ENCODE measurements around the gene GDA.
A peak's percentile ranks its signal among the peaks of the same experiment; 100 is the strongest.

The GDA gene

DNA sequence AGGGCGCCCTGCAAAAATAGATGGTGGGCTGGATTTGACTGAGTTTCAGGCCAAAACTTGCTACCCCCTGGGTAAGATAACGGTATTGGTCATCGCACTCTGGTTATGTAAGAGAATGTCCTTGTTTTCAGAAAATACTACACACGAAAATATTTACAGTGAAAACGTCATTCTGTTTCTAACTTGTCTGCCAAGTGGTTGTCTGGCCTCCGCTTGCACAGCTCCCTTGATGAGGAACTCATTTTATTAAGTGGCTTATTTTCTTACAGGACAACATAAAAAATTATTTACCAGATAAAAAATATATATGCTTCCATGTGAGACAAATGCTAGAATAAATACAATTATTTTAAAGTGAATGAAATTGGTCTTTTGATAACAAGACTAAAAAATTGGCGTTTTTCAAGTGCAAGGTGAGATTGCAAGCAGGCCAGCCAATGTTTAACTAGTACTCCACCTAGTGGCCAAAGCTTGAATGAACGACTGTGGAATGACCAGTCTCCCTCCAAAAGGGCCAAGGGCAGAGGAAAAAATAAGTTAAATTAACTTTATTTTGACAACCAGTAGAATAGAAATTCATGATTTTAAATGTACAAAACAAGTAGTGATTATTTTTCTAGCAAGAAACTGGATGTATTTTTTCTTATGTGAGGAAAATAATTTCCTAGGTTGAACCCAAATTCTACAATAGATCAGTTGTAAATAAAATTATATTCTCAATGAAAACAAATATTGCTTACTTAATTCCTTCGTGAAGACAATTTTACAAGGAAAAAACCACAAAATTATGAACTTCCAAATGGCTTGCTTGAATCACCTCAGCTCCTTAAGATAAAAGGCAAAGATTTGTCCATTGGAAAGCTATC is 122.6 kb downstream of the GDA start:
- H3K4me1 ChIP-seq (ENCODE audit: low read length): no peaks in the 10 kb centered on the region
- H3K9me2 ChIP-seq (replicated peaks; ENCODE audit: insufficient read depth, low read length): no peaks in the 10 kb centered on the region
- H3K27ac ChIP-seq (ENCODE audit: low read length): no peak overlapping the region
- no peaks in the 10 kb centered on the region for H3K36me3 ChIP-seq (replicated peaks; ENCODE audit: insufficient read depth, low read length)
- H3K79me2 ChIP-seq (ENCODE audit: low read length): no peaks in the 10 kb centered on the region
- no peak for TF ChIP-seq EZH2 (optimal IDR thresholded peaks at IDR 0.05; ENCODE audit: low read depth, low read length)
- no peak for TF ChIP-seq EZH2phosphoT487 (IDR thresholded peaks at IDR 0.05; ENCODE audit: low read length)
- TF ChIP-seq CTCF (IDR thresholded peaks at IDR 0.05; ENCODE audit: low read length): peak; percentile 81
- no peak overlapping the region for H2AFZ ChIP-seq (ENCODE audit: low read length)
- H3K9ac ChIP-seq (ENCODE audit: low read length): no peak overlapping the region
- H3K4me3 ChIP-seq (ENCODE audit: low read length): no peak overlapping the region
- peak; percentile 62 for DNase-seq
- H4K20me1 ChIP-seq (ENCODE audit: insufficient read depth, low read length): no peaks in the 10 kb centered on the region
- no peaks in the 10 kb centered on the region for H3F3A ChIP-seq (ENCODE audit: insufficient read depth, low read length)
- H3K9me3 ChIP-seq (replicated peaks; ENCODE audit: insufficient read depth, low read length): no peaks in the 10 kb centered on the region
- no peaks in the 10 kb centered on the region for H3K27me3 ChIP-seq (replicated peaks; ENCODE audit: insufficient read depth, low read length)
- no peak overlapping the region for H3K4me2 ChIP-seq (ENCODE audit: low read depth, low read length)

GRCh38 chr9:72274441-72274840 is 125.2 kb downstream of the GDA start:
- Histone ChIP-seq H3K9me2 (replicated peaks; ENCODE audit: insufficient read depth, low read length) (no peaks in the 10 kb centered on the region), H4K20me1 (ENCODE audit: insufficient read depth, low read length) (no peaks in the 10 kb centered on the region), H3K79me2 (ENCODE audit: low read length) (no peaks in the 10 kb centered on the region), H2AFZ (ENCODE audit: low read length) (no peak overlapping the region), H3K4me2 (ENCODE audit: low read depth, low read length) (no peak overlapping the region), H3K36me3 (replicated peaks; ENCODE audit: insufficient read depth, low read length) (no peaks in the 10 kb centered on the region), H3K9ac (ENCODE audit: low read length) (no peak overlapping the region), H3K27me3 (replicated peaks; ENCODE audit: insufficient read depth, low read length) (no peaks in the 10 kb centered on the region), H3K9me3 (replicated peaks; ENCODE audit: insufficient read depth, low read length) (no peaks in the 10 kb centered on the region), H3K27ac (ENCODE audit: low read length) (no peak overlapping the region), H3K4me3 (ENCODE audit: low read length) (no peak overlapping the region), H3K4me1 (ENCODE audit: low read length) (peaks cover 9% of the 10 kb centered on the region), H3F3A (ENCODE audit: insufficient read depth, low read length) (peaks cover 6% of the 10 kb centered on the region)
- no peak for TF ChIP-seq CTCF (IDR thresholded peaks at IDR 0.05; ENCODE audit: low read length)
- no peak for TF ChIP-seq EZH2 (optimal IDR thresholded peaks at IDR 0.05; ENCODE audit: low read depth, low read length)
- TF ChIP-seq EZH2phosphoT487 (IDR thresholded peaks at IDR 0.05; ENCODE audit: low read length): no peak
- no peak for DNase-seq

DNA sequence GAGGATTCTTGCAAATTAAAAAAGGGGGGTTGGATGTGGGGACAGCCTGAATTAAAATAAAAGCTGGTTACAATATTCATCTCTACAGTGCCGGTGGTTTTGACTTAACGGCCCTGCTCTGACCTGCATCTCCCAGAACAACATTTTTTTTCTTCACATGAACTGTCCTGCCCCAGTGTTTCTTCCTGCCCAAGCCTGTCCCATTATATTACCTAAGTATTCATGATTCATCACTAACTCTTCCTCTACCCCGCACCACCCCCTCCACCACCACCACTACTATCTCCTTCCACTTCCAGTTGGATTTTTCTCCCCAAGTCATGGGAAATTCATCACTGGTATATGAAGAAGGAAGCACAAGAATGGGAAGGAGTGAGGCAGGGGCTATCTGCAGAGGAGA is 125.7 kb downstream of the GDA start:
- H3K9ac ChIP-seq (ENCODE audit: low read length): no peak overlapping the region
- no peak overlapping the region for H2AFZ ChIP-seq (ENCODE audit: low read length)
- H3K9me3 ChIP-seq (replicated peaks; ENCODE audit: insufficient read depth, low read length): no peaks in the 10 kb centered on the region
- no peaks in the 10 kb centered on the region for H4K20me1 ChIP-seq (ENCODE audit: insufficient read depth, low read length)
- DNase-seq: no peak
- no peaks in the 10 kb centered on the region for H3K79me2 ChIP-seq (ENCODE audit: low read length)
- H3K4me2 ChIP-seq (ENCODE audit: low read depth, low read length): no peak overlapping the region
- H3K4me3 ChIP-seq (ENCODE audit: low read length): no peak overlapping the region
- no peaks in the 10 kb centered on the region for H3K27me3 ChIP-seq (replicated peaks; ENCODE audit: insufficient read depth, low read length)
- TF ChIP-seq EZH2 (optimal IDR thresholded peaks at IDR 0.05; ENCODE audit: low read depth, low read length) (no peak), EZH2phosphoT487 (IDR thresholded peaks at IDR 0.05; ENCODE audit: low read length) (no peak), CTCF (IDR thresholded peaks at IDR 0.05; ENCODE audit: low read length) (no peak)
- H3F3A ChIP-seq (ENCODE audit: insufficient read depth, low read length): peaks cover 6% of the 10 kb centered on the region
- H3K4me1 ChIP-seq (ENCODE audit: low read length): peaks cover 12% of the 10 kb centered on the region
- no peaks in the 10 kb centered on the region for H3K36me3 ChIP-seq (replicated peaks; ENCODE audit: insufficient read depth, low read length)
- no peak overlapping the region for H3K27ac ChIP-seq (ENCODE audit: low read length)
- H3K9me2 ChIP-seq (replicated peaks; ENCODE audit: insufficient read depth, low read length): no peaks in the 10 kb centered on the region
